H54 (cell line): Measurements from ENCODE around the gene LZTR1.
A peak's percentile ranks its signal among the peaks of the same experiment; 100 is the strongest.
"Not testable (repeated sequence)": the region's sequence is repeated elsewhere in the genome, so short reads cannot be mapped to it uniquely, and the experiment has no call there.

Experiments
- DNase-seq: peaks from one replicate; pipeline ENCODE4 v3.0.0; 2011; ENCODE audit warnings: low spot score, mixed read lengths; ENCODE audit not compliant: insufficient read length
- FAIRE-seq: peaks from 3 replicates; lab custom pipeline; 2011; peaks lifted over from hg19 to GRCh38; lab: Jason Lieb, UNC
- POLR2A ChIP-seq: IDR thresholded peaks from 2 replicates; pipeline ENCODE4 v1.6.1; 2011; ENCODE audit warnings: low read depth, mild to moderate bottlenecking, low read length

The LZTR1 gene

GRCh38 chr22:20996598-20997535 is 14.8 kb downstream of the LZTR1 start:
- FAIRE-seq, result no peak
- no peak for TF ChIP-seq POLR2A
- no peak for DNase-seq

GRCh38 chr22:20997536-20998257 is 15.6 kb downstream of the LZTR1 start:
- no peak for DNase-seq
- TF ChIP-seq POLR2A, result no peak
- no peak for FAIRE-seq

GRCh38 chr22:20998411-20999336 is 16.6 kb downstream of the LZTR1 start:
- no peak for FAIRE-seq
- no peak for TF ChIP-seq POLR2A
- no peak for DNase-seq

GRCh38 chr22:20999350-21000206 is 17.5 kb downstream of the LZTR1 start:
- no peak for TF ChIP-seq POLR2A
- FAIRE-seq, result no peak
- no peak for DNase-seq

- no peak for TF ChIP-seq POLR2A
Measured at GRCh38 chr22:21000207-21000986, 18.3 kb downstream of the LZTR1 start.

GRCh38 chr22:21000987-21001600 is 19.0 kb downstream of the LZTR1 start:
- DNase-seq (no peak), FAIRE-seq (no peak)
- TF ChIP-seq POLR2A, result no peak

More at GRCh38 chr22:21000207-21000986, 18.3 kb downstream of the LZTR1 start:
- DNase-seq (no peak), FAIRE-seq (no peak)

- peak; percentile 70 for TF ChIP-seq POLR2A
- peak; percentile 73 for DNase-seq
- no peak for FAIRE-seq
Measured at GRCh38 chr22:21001601-21002325, 19.7 kb downstream of the LZTR1 start, which contains the start of gene THAP7. Gene THAP7, minus strand, starts transcription at chr22:21002118. Its CDS starts 207 bp downstream, at chr22:21001911.

GRCh38 chr22:21003782-21004181 is 21.7 kb downstream of the LZTR1 start:
- FAIRE-seq (no peak), DNase-seq (no peak)
- no peak for TF ChIP-seq POLR2A

GRCh38 chr22:21009208-21009607 is 27.1 kb downstream of the LZTR1 start:
- FAIRE-seq, DNase-seq: not testable (repeated sequence)

GRCh38 chr22:21009638-21010425 is 27.7 kb downstream of the LZTR1 start:
- DNase-seq, result no peak
- FAIRE-seq, result no peak
- TF ChIP-seq POLR2A, result no peak
